Right forelimb (tissue), 1 donor: Measurements from ENCODE around the gene GORASP2.
A peak's percentile ranks its signal among the peaks of the same experiment; 100 is the strongest.
"Not testable (repeated sequence)": the region's sequence is repeated elsewhere in the genome, so short reads cannot be mapped to it uniquely, and the experiment has no call there.

Source experiments
- DNase-seq: peaks from one replicate; pipeline ENCODE4 v3.0.0-alpha.2; 2018

The GORASP2 gene

GRCh38 chr2:170928824-170929685 lies at the start of gene GORASP2:
Gene GORASP2, plus strand, starts transcription at chr2:170929253. Its CDS starts 88 bp downstream, at chr2:170929341.
- peak; percentile 99 for DNase-seq

GRCh38 chr2:170881840-170882239 lies 47.2 kb upstream of the GORASP2 start:
- DNase-seq = no peak

GRCh38 chr2:170882758-170883157 lies 46.3 kb upstream of the GORASP2 start:
- DNase-seq = no peak

- DNase-seq = no peak
Observed at GRCh38 chr2:170883683-170884082, 45.4 kb upstream of the GORASP2 start.

GRCh38 chr2:170885130-170885791 lies 43.8 kb upstream of the GORASP2 start:
- no peak for DNase-seq

GRCh38 chr2:170886386-170886785 lies 42.7 kb upstream of the GORASP2 start:
- no peak for DNase-seq

GRCh38 chr2:170887496-170887895 lies 41.6 kb upstream of the GORASP2 start:
- DNase-seq = no peak

- DNase-seq = no peak
Observed at GRCh38 chr2:170887896-170888295, 41.2 kb upstream of the GORASP2 start.

- no peak for DNase-seq
Observed at GRCh38 chr2:170891893-170892292, 37.2 kb upstream of the GORASP2 start.

- no peak for DNase-seq
Observed at GRCh38 chr2:170892391-170892951, 36.6 kb upstream of the GORASP2 start.

- no peak for DNase-seq
Observed at GRCh38 chr2:170895023-170895757, 33.9 kb upstream of the GORASP2 start.

GRCh38 chr2:170896622-170897021 lies 32.4 kb upstream of the GORASP2 start:
- DNase-seq = no peak

GRCh38 chr2:170897108-170897507 lies 31.9 kb upstream of the GORASP2 start:
- DNase-seq = no peak

GRCh38 chr2:170905864-170906263 lies 23.2 kb upstream of the GORASP2 start:
- DNase-seq = no peak

- no peak for DNase-seq
Observed at GRCh38 chr2:170911314-170911889, 17.7 kb upstream of the GORASP2 start.

- not testable (repeated sequence) for DNase-seq
Observed at GRCh38 chr2:170914994-170915666, 13.9 kb upstream of the GORASP2 start.

- DNase-seq = no peak
Observed at GRCh38 chr2:170917219-170917913, 11.7 kb upstream of the GORASP2 start.

- no peak for DNase-seq
Observed at GRCh38 chr2:170917957-170918356, 11.1 kb upstream of the GORASP2 start.

GRCh38 chr2:170921873-170922272 lies 7.2 kb upstream of the GORASP2 start:
- not testable (repeated sequence) for DNase-seq

GRCh38 chr2:170922634-170923494 lies 6.2 kb upstream of the GORASP2 start:
- DNase-seq = no peak
